Measurements from ENCODE around the gene ARNT2.

DNA sequence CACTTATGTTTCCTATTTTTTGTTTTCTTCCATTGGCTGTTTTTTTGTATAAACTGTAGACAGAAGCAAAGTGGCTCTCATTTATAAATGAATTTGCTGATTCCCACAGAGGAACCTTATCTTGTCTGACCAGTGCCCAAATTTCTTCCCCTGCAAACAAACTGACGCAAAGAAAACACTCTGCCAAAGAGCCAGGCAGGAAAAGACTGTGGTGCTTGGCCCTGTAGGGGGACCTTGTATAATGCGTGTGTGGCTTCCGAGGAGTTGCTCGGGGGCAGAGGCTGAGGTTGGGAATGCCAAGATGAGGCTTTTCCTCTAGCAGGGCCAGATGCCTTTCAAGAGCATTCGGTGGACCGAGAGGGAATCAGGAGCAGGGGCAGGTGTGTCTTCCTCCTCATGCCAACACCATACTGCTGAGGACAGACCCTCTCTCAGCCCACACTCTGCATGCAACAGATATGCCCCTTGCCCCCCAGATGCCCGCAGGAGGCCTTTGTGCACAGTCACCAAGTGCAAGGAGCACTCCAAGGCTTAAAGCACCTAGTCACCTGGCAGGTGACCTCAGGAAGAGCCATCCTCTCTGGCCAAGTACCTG is 186.7 kb downstream of the ARNT2 start:
- no peak for TF ChIP-seq POLR2AphosphoS5 (IDR thresholded peaks at IDR 0.05; ENCODE audit: low read depth, low read length)
- no peak for TF ChIP-seq TAF1 (IDR thresholded peaks at IDR 0.05; ENCODE audit: low read depth, low read length)
- no peak for TF ChIP-seq POLR2A (IDR thresholded peaks at IDR 0.05; ENCODE audit: low read depth, low read length)
- no peak for TF ChIP-seq SPI1 (IDR thresholded peaks at IDR 0.05; ENCODE audit: low read depth, low read length)
